Liver (tissue), 9 donors: ENCODE measurements around the gene NSMF. TPM values are rescaled to one million over a fixed set of nuclear protein-coding genes. Genes with fewer than 3 reads are reported as not detected.

Experiments used
- DNase-seq: peaks from one replicate; pipeline ENCODE4 v3.0.0-alpha.2; 2017; ENCODE audit warnings: low spot score
- H3K27ac ChIP-seq, 2 donors: one replicate each; pipeline ENCODE4 v1.7.0; 2013; ENCODE audit warnings: inconsistent platforms in 2 of 2, low read length in 2 of 2, control low read depth in 1 of 2, low read depth in 1 of 2, mild to moderate bottlenecking in 1 of 2
- H3K27me3 ChIP-seq, 4 donors: one replicate each; pipeline versions ENCODE4 v1.6.1 to v1.7.0; 2013; ENCODE audit warnings: low read length in 3 of 4, inconsistent platforms in 1 of 4, mild to moderate bottlenecking in 1 of 4, moderate library complexity in 1 of 4; ENCODE audit not compliant: control insufficient read depth in 4 of 4, insufficient read depth in 4 of 4
- H3K36me3 ChIP-seq, 4 donors: one replicate each; pipeline versions ENCODE4 v1.6.1 to v1.7.0; 2013; ENCODE audit warnings: low read length in 3 of 4, mild to moderate bottlenecking in 3 of 4, low read depth in 1 of 4, moderate library complexity in 1 of 4; ENCODE audit not compliant: control insufficient read depth in 4 of 4, insufficient read depth in 3 of 4
- H3K4me1 ChIP-seq, 4 donors: one replicate each; pipeline versions ENCODE4 v1.6.1 to v1.7.0; 2013; ENCODE audit warnings: low read length in 3 of 4, mild to moderate bottlenecking in 3 of 4, moderate library complexity in 1 of 4; ENCODE audit not compliant: control insufficient read depth in 4 of 4, insufficient read depth in 4 of 4
- H3K4me3 ChIP-seq, 3 donors: one replicate each; pipeline versions ENCODE4 v1.6.1 to v1.7.0; 2013; ENCODE audit warnings: low read length in 3 of 3, control low read depth in 1 of 3, low read depth in 1 of 3, mild to moderate bottlenecking in 1 of 3
- H3K9ac ChIP-seq, 2 donors: one replicate each; pipeline ENCODE4 v1.7.0; 2013; ENCODE audit warnings: low read length in 2 of 2, mild to moderate bottlenecking in 2 of 2, moderate library complexity in 2 of 2, control low read depth in 1 of 2, low read depth in 1 of 2
- H3K9me3 ChIP-seq, 4 donors: one replicate each; pipeline versions ENCODE4 v1.6.1 to v1.7.0; 2013; ENCODE audit warnings: low read length in 3 of 4; ENCODE audit not compliant: control insufficient read depth in 4 of 4
- CTCF ChIP-seq: fragments of 150-350 bp; IDR thresholded peaks from 2 replicates; pipeline ENCODE4 v1.5.1; 2017; ENCODE audit warnings: improper control_type of control experiment, low read depth, low read length; ENCODE audit not compliant: missing input control
- EGR1 ChIP-seq, 2 donors: IDR thresholded peaks; 2 replicates each; pipeline ENCODE4 v1.6.1; 2016 to 2018; ENCODE audit warnings: antibody characterized with exemption in 2 of 2, low read depth in 2 of 2
- FOXA1 ChIP-seq: IDR thresholded peaks from 2 replicates; pipeline ENCODE4 v1.6.1; 2016; ENCODE audit warnings: antibody characterized with exemption
- FOXA2 ChIP-seq: IDR thresholded peaks from 2 replicates; pipeline ENCODE4 v1.6.1; 2016; ENCODE audit warnings: antibody characterized with exemption
- GABPA ChIP-seq, 2 donors: IDR thresholded peaks in 1 of 2; conservative IDR thresholded peaks in 1 of 2; 2 replicates each; pipeline ENCODE4 v1.6.1; 2016; ENCODE audit warnings: antibody characterized with exemption in 2 of 2, mild to moderate bottlenecking in 1 of 2, moderate library complexity in 1 of 2
- HNF4A ChIP-seq, 2 donors: conservative IDR thresholded peaks; 2 replicates each; pipeline ENCODE4 v1.6.1; 2016; ENCODE audit warnings: antibody characterized with exemption in 2 of 2, mild to moderate bottlenecking in 2 of 2
- HNF4G ChIP-seq: IDR thresholded peaks from 2 replicates; pipeline ENCODE4 v1.6.1; 2016; ENCODE audit warnings: antibody characterized with exemption
- JUND ChIP-seq, 2 donors: IDR thresholded peaks; 2 replicates each; pipeline ENCODE4 v1.6.1; 2016; ENCODE audit warnings: antibody characterized with exemption in 2 of 2
- MAX ChIP-seq: IDR thresholded peaks from 2 replicates; pipeline ENCODE4 v1.6.1; 2016; ENCODE audit warnings: antibody characterized with exemption
- NR2F2 ChIP-seq: IDR thresholded peaks from 2 replicates; pipeline ENCODE4 v1.6.1; 2016; ENCODE audit warnings: antibody characterized with exemption
- RAD21 ChIP-seq, 2 donors: IDR thresholded peaks; 2 replicates each; pipeline ENCODE4 v1.6.1; 2016; ENCODE audit warnings: antibody characterized with exemption in 2 of 2, mild to moderate bottlenecking in 2 of 2
- WGBS: extraction: QIAGEN DNeasy Blood & Tissue Kit; methylation state at CpG from one replicate; pipeline ENCODE4 v1.1.7; 2013; 5-methylcytosine and 5-hydroxymethylcytosine counted together
- polyA plus RNA-seq, 2 donors: library from polyadenylated mRNA; stranded (reverse) in 1 of 2; unstranded in 1 of 2; fragments of 200-250 nt in 1 of 2; fragments of >200 nt in 1 of 2; fragmentation: Nextera tagmentation in 1 of 2; extraction: Ambion mirVana in 1 of 2; gene quantifications; one replicate each; pipeline versions ENCODE4 v1.2.1 to v1.2.3, GENCODE V29; 2013 to 2015
- total RNA-seq, 2 donors: library from RNA; depleted of rRNA; stranded (reverse); fragments of >200 nt; gene quantifications; one replicate each; pipeline ENCODE4 v1.2.3, GENCODE V29; 2014
- TF ChIP-seq, protein P1 (sequence below): IDR thresholded peaks from 2 replicates; pipeline ENCODE4 v1.6.1; 2016; ENCODE audit warnings: antibody characterized with exemption
- donor health status: healthy.
- donor health status: healthy.
- donor health status: healthy.
- donor health status: healthy.
- donor health status: healthy.

Gene NSMF
- total and polyA plus RNA-seq, 4 donors = 1.7 to 13.5 (median 8.7) TPM

- TF ChIP-seq MAX (no peak), RAD21 (IDR thresholded peaks at IDR 0.05) (no peak), HNF4A (conservative IDR thresholded peaks at IDR 0.05) (no peak), HNF4G (no peak)
- H3K9me3 ChIP-seq = no peaks in the 10 kb centered on the region
- no peaks in the 10 kb centered on the region for H3K27me3 ChIP-seq
- H3K9ac ChIP-seq = no peak overlapping the region
- H3K27ac ChIP-seq = no peak overlapping the region
- H3K4me1 ChIP-seq = peaks cover 5 to 10% (median 6%) of the 10 kb centered on the region in 4 donors
- H3K36me3 ChIP-seq = no peaks in the 10 kb centered on the region
- no peak for DNase-seq
- 93% methylated on average over 11 of the region's 11 CpGs for WGBS
- H3K4me3 ChIP-seq = no peak overlapping the region
Observed at GRCh38 chr9:137405677-137406081, 53.5 kb downstream of the NSMF start.

DNA sequence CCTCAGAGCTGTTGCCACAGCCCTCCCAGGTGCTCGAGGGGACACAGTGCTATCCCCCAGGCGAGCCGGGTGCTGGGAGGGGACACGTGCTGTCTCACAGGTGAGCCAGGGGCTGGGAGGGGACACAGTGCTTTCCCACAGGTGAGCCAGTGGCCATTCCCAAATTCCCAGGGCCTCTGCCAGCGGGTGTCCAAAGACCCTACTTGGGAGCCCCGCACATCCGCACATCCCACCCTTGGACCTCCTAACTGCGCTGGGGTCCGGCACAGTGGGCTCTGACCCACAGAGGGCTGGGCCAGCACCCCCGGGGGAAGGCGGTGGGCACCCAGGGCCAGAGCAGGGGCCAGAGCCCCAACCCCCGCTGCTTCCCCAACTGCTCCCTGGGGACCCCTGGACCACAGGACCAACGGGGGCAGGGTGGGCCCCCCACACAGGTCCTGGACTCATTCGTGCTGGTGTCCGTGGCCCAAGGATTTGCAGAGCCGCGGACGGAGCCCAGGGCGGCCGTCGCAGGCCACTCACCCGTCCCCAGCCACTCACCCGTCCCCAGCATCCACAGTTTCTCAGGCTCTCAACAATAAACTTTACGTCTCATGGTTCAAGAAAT, 54.1 kb downstream of the NSMF start:
- H3K27me3 ChIP-seq = no peaks in the 10 kb centered on the region
- 94% methylated on average over 24 of the region's 24 CpGs for WGBS
- H3K36me3 ChIP-seq = no peaks in the 10 kb centered on the region
- TF ChIP-seq, protein P1, sequence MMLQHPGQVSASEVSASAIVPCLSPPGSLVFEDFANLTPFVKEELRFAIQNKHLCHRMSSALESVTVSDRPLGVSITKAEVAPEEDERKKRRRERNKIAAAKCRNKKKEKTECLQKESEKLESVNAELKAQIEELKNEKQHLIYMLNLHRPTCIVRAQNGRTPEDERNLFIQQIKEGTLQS = no peak
- TF ChIP-seq GABPA (IDR thresholded peaks at IDR 0.05 in 1 of 2, conservative IDR thresholded peaks at IDR 0.05 in 1 of 2) (no peak), FOXA1 (no peak)
- no peak overlapping the region for H3K27ac ChIP-seq
- H3K4me1 ChIP-seq = peaks cover 5 to 10% (median 6%) of the 10 kb centered on the region in 4 donors
- no peak overlapping the region for H3K9ac ChIP-seq
- no peak overlapping the region for H3K4me3 ChIP-seq
- H3K9me3 ChIP-seq = no peaks in the 10 kb centered on the region
- no peak for DNase-seq

DNA sequence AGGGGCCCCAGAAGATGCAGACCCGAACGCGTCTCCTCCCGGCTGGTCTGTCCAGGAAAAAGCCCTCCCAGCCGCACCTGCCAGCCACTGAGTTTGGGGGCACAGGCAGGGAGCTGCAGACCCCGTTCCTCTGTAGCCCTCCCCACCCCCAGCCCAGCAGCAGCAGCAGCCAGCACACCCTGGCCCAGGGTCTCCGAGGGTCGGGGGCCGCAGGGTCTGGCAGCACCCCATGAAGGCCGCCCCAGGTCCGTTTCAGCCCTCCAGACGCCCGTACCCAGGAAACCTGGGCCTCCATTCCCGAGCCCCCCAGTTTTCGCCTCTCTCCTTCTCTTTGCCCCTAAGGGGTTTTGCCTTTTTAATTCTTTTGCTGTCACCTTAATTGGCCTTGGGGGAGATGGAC, 55.9 kb downstream of the NSMF start:
- Histone ChIP-seq H3K27ac (no peak overlapping the region), H3K4me1 (peaks cover 6 to 13% (median 10%) of the 10 kb centered on the region in 4 donors), H3K27me3 (no peaks in the 10 kb centered on the region), H3K4me3 (no peak overlapping the region), H3K9ac (no peak overlapping the region), H3K9me3 (no peaks in the 10 kb centered on the region), H3K36me3 (no peaks in the 10 kb centered on the region)
- no peak for DNase-seq
- TF ChIP-seq CTCF = no peak
- TF ChIP-seq JUND (IDR thresholded peaks at IDR 0.05) = no peak
- no peak for TF ChIP-seq NR2F2
- TF ChIP-seq GABPA (IDR thresholded peaks at IDR 0.05 in 1 of 2, conservative IDR thresholded peaks at IDR 0.05 in 1 of 2) = no peak
- no peak for TF ChIP-seq EGR1 (IDR thresholded peaks at IDR 0.05; ENCODE audit: low read depth in 2 of 2)
- no peak for TF ChIP-seq FOXA2
- TF ChIP-seq, protein P1 = no peak
- TF ChIP-seq HNF4A (conservative IDR thresholded peaks at IDR 0.05) = no peak
- no peak for TF ChIP-seq MAX
- WGBS = 96% methylated on average over 15 of the region's 15 CpGs
